K562 (cell line): ENCODE measurements around the gene PSMA5. TPM values are rescaled to one million over a fixed set of nuclear protein-coding genes. Genes with fewer than 3 reads are reported as not detected.

Experiments
- DMBX1 ChIP-seq: fragments of 250-450 bp; sonication (Bioruptor Pico); IDR thresholded peaks from 2 replicates; pipeline ENCODE4 v1.8.0; 2022; ENCODE audit warnings: inconsistent platforms, mild to moderate bottlenecking, moderate library complexity, borderline replicate concordance
- MTA3 ChIP-seq: fragments of 450-650 bp; formaldehyde crosslinking; IDR thresholded peaks from 2 replicates; pipeline ENCODE4 v1.6.1; 2017; ENCODE audit warnings: mild to moderate bottlenecking, borderline replicate concordance
- MYC ChIP-seq, 2 experiments: fragments of 250-450 bp in 1 of 2; sonication (Bioruptor Pico) in 1 of 2; IDR thresholded peaks; 2 replicates each; pipeline versions ENCODE4 v1.5.1 to v1.6.1; 2012 to 2021; ENCODE audit warnings: low read depth in 2 of 2, borderline replicate concordance in 1 of 2, improper control_type of control experiment in 1 of 2, low read length in 1 of 2, mild to moderate bottlenecking in 1 of 2, moderate library complexity in 1 of 2
- NCOA4 ChIP-seq: fragments of 450-650 bp; IDR thresholded peaks from 2 replicates; pipeline ENCODE4 v1.6.1; 2018; ENCODE audit warnings: mild to moderate bottlenecking; ENCODE audit not compliant: partially characterized antibody
- TAF7 ChIP-seq: fragments of 450-650 bp; IDR thresholded peaks from 2 replicates; pipeline ENCODE4 v1.6.1; 2016; ENCODE audit warnings: missing genetic modification characterization, missing compliant biosample characterization
- TRIM24 ChIP-seq, 2 experiments: fragments of 450-650 bp; IDR thresholded peaks; 2 replicates each; pipeline ENCODE4 v1.6.1; 2016
- polyA plus RNA-seq, 8 experiments: library from polyadenylated mRNA; depleted of rRNA in 4 of 8; stranded (reverse) in 5 of 8; unstranded in 3 of 8; fragments of >200 nt; fragmentation: Nextera tagmentation in 2 of 8; fragmentation: Illumina TruSeq in 1 of 8; extraction: Ambion mirVana in 2 of 8; extraction: Trizol in 1 of 8; gene quantifications; 2 replicates each; pipeline versions ENCODE4 v1.2.1 to v1.2.3, GENCODE V29; 2011 to 2014; ENCODE audit warnings: inconsistent platforms in 1 of 8, missing spikeins in 1 of 8
- total RNA-seq, 7 experiments: library from RNA; depleted of rRNA in 6 of 7; stranded (reverse); fragments of >200 nt in 6 of 7; fragmentation: Illumina TruSeq in 2 of 7; extraction: Trizol in 2 of 7; gene quantifications; 2 replicates each; pipeline versions ENCODE4 v1.2.1 to v1.2.3, GENCODE V29; 2011 to 2021; ENCODE audit warnings: low replicate concordance in 1 of 7
- TF ChIP-seq, protein P1 (sequence below): fragments of 200-600 bp; sonication (generic); IDR thresholded peaks from one replicate; pipeline ENCODE4 v1.6.1; 2012; ENCODE audit warnings: mild to moderate bottlenecking, low read depth, low read length, inconsistent platforms
- TF ChIP-seq, protein P2 (sequence below): fragments of 450-650 bp; IDR thresholded peaks from 2 replicates; pipeline ENCODE4 v1.6.1; 2017; ENCODE audit warnings: antibody characterized with exemption, mild to moderate bottlenecking

The PSMA5 gene
- total and polyA plus RNA-seq, 9 of the 15 experiments (the other 6 are each of a cell fraction or from before 2014, with no cell fraction given), result 82.6 to 542 (median 287) TPM

DNA sequence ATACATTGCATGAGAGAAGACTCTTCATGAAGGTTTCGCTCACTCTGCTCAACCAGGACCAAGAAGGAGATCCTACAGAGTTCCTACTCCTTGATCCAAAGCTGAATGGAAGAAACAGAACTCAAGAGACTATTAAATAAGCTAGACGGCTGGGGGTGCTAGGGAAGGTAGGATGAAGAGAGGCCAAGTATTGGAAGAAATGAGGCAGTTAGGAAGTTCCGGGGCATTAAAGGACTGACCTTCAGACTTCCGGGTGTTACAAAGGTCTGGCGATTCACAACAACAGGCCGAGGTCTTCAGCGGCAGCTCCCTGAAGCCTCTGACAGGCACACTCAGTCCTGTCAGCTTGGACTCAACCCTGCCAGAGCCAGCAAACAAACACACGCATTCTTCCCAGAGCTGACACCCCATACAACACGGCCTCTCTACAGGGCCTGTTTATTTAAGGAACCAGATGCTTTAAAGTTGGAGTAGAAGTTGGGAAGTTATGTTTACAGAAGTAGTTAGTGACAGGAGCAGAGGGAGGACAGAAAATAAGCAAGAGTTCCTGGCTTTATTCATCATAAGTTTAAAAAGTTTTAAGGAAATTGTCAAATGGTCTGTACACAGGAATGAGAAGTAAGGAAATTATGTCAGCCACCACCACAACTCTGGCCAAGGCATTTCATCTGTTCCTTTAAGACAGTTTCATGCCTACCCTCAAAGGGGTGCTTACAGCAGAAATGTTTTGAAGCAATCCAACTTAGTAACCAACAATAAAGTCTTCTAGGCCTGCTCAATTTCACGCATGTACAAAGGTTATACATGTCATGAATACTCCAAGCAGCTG lies 33.2 kb downstream of the PSMA5 start (continued):
- TF ChIP-seq MTA3, result peak; percentile 56; the same call in 1 of the 2 replicates
- no peak for TF ChIP-seq NCOA4
- peak; percentile 56; the same call in 1 of the 2 replicates for TF ChIP-seq MYC (IDR thresholded peaks at IDR 0.05; ENCODE audit: low read depth, low read length)
- no peak for TF ChIP-seq MYC (CRISPR knock-in tag; IDR thresholded peaks at IDR 0.05; ENCODE audit: borderline replicate concordance, low read depth)
- TF ChIP-seq TAF7 (tag), result peak; percentile 17; the same call in 1 of the 2 replicates
- no peak for TF ChIP-seq TRIM24 (IDR thresholded peaks at IDR 0.05)
- TF ChIP-seq, protein P1, sequence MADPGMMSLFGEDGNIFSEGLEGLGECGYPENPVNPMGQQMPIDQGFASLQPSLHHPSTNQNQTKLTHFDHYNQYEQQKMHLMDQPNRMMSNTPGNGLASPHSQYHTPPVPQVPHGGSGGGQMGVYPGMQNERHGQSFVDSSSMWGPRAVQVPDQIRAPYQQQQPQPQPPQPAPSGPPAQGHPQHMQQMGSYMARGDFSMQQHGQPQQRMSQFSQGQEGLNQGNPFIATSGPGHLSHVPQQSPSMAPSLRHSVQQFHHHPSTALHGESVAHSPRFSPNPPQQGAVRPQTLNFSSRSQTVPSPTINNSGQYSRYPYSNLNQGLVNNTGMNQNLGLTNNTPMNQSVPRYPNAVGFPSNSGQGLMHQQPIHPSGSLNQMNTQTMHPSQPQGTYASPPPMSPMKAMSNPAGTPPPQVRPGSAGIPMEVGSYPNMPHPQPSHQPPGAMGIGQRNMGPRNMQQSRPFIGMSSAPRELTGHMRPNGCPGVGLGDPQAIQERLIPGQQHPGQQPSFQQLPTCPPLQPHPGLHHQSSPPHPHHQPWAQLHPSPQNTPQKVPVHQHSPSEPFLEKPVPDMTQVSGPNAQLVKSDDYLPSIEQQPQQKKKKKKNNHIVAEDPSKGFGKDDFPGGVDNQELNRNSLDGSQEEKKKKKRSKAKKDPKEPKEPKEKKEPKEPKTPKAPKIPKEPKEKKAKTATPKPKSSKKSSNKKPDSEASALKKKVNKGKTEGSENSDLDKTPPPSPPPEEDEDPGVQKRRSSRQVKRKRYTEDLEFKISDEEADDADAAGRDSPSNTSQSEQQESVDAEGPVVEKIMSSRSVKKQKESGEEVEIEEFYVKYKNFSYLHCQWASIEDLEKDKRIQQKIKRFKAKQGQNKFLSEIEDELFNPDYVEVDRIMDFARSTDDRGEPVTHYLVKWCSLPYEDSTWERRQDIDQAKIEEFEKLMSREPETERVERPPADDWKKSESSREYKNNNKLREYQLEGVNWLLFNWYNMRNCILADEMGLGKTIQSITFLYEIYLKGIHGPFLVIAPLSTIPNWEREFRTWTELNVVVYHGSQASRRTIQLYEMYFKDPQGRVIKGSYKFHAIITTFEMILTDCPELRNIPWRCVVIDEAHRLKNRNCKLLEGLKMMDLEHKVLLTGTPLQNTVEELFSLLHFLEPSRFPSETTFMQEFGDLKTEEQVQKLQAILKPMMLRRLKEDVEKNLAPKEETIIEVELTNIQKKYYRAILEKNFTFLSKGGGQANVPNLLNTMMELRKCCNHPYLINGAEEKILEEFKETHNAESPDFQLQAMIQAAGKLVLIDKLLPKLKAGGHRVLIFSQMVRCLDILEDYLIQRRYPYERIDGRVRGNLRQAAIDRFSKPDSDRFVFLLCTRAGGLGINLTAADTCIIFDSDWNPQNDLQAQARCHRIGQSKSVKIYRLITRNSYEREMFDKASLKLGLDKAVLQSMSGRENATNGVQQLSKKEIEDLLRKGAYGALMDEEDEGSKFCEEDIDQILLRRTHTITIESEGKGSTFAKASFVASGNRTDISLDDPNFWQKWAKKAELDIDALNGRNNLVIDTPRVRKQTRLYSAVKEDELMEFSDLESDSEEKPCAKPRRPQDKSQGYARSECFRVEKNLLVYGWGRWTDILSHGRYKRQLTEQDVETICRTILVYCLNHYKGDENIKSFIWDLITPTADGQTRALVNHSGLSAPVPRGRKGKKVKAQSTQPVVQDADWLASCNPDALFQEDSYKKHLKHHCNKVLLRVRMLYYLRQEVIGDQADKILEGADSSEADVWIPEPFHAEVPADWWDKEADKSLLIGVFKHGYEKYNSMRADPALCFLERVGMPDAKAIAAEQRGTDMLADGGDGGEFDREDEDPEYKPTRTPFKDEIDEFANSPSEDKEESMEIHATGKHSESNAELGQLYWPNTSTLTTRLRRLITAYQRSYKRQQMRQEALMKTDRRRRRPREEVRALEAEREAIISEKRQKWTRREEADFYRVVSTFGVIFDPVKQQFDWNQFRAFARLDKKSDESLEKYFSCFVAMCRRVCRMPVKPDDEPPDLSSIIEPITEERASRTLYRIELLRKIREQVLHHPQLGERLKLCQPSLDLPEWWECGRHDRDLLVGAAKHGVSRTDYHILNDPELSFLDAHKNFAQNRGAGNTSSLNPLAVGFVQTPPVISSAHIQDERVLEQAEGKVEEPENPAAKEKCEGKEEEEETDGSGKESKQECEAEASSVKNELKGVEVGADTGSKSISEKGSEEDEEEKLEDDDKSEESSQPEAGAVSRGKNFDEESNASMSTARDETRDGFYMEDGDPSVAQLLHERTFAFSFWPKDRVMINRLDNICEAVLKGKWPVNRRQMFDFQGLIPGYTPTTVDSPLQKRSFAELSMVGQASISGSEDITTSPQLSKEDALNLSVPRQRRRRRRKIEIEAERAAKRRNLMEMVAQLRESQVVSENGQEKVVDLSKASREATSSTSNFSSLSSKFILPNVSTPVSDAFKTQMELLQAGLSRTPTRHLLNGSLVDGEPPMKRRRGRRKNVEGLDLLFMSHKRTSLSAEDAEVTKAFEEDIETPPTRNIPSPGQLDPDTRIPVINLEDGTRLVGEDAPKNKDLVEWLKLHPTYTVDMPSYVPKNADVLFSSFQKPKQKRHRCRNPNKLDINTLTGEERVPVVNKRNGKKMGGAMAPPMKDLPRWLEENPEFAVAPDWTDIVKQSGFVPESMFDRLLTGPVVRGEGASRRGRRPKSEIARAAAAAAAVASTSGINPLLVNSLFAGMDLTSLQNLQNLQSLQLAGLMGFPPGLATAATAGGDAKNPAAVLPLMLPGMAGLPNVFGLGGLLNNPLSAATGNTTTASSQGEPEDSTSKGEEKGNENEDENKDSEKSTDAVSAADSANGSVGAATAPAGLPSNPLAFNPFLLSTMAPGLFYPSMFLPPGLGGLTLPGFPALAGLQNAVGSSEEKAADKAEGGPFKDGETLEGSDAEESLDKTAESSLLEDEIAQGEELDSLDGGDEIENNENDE, result no peak
- TF ChIP-seq DMBX1 (CRISPR knock-in tag), result peak; percentile 86; the same call in 1 of the 2 replicates
- TF ChIP-seq, protein P2, sequence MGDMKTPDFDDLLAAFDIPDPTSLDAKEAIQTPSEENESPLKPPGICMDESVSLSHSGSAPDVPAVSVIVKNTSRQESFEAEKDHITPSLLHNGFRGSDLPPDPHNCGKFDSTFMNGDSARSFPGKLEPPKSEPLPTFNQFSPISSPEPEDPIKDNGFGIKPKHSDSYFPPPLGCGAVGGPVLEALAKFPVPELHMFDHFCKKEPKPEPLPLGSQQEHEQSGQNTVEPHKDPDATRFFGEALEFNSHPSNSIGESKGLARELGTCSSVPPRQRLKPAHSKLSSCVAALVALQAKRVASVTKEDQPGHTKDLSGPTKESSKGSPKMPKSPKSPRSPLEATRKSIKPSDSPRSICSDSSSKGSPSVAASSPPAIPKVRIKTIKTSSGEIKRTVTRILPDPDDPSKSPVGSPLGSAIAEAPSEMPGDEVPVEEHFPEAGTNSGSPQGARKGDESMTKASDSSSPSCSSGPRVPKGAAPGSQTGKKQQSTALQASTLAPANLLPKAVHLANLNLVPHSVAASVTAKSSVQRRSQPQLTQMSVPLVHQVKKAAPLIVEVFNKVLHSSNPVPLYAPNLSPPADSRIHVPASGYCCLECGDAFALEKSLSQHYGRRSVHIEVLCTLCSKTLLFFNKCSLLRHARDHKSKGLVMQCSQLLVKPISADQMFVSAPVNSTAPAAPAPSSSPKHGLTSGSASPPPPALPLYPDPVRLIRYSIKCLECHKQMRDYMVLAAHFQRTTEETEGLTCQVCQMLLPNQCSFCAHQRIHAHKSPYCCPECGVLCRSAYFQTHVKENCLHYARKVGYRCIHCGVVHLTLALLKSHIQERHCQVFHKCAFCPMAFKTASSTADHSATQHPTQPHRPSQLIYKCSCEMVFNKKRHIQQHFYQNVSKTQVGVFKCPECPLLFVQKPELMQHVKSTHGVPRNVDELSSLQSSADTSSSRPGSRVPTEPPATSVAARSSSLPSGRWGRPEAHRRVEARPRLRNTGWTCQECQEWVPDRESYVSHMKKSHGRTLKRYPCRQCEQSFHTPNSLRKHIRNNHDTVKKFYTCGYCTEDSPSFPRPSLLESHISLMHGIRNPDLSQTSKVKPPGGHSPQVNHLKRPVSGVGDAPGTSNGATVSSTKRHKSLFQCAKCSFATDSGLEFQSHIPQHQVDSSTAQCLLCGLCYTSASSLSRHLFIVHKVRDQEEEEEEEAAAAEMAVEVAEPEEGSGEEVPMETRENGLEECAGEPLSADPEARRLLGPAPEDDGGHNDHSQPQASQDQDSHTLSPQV, result peak; percentile 89
